Cardiac muscle cell (in vitro differentiated cells and primary cell): Measurements from ENCODE around the gene ELF2. TPM values are rescaled to one million over a fixed set of nuclear protein-coding genes. Genes with fewer than 3 reads are reported as not detected.
A peak's percentile ranks its signal among the peaks of the same experiment; 100 is the strongest.

ENCODE experiments used
- DNase-seq, 2 donors: peaks; one replicate each; pipeline versions ENCODE4 v3.0.0 to v3.0.0-alpha.2; 2010 to 2017; ENCODE audit warnings: low read depth in 1 of 2, low spot score in 1 of 2
- H3K27ac ChIP-seq: fragments of 200-600 bp; sonication (generic); 2 replicates; pipeline ENCODE4 v1.5.1; 2016
- H3K27me3 ChIP-seq: fragments of 200-600 bp; sonication (generic); 2 replicates; pipeline ENCODE4 v1.6.0; 2016; ENCODE audit warnings: control low read depth
- H3K36me3 ChIP-seq: fragments of 200-600 bp; sonication (generic); 2 replicates; pipeline ENCODE4 v1.5.1; 2016; ENCODE audit warnings: control low read depth
- H3K4me1 ChIP-seq: fragments of 200-600 bp; sonication (generic); 2 replicates; pipeline ENCODE4 v1.8.1; 2017; ENCODE audit warnings: low read depth, mild to moderate bottlenecking, mixed run types
- H3K4me3 ChIP-seq: fragments of 200-600 bp; sonication (generic); 2 replicates; pipeline ENCODE4 v1.5.1; 2016; ENCODE audit warnings: mild to moderate bottlenecking
- H3K9me3 ChIP-seq: fragments of 200-600 bp; sonication (generic); 2 replicates; pipeline ENCODE4 v1.5.1; 2017; ENCODE audit warnings: low read depth, mild to moderate bottlenecking, control low read depth
- polyA plus RNA-seq: library from polyadenylated mRNA; unstranded; fragments of >200 nt; fragmentation: Nextera tagmentation; extraction: Ambion mirVana; gene quantifications from 2 replicates; pipeline ENCODE4 v1.2.1, GENCODE V29; 2016
- total RNA-seq: library from RNA; depleted of rRNA; stranded (reverse); fragments of >200 nt; gene quantifications from 2 replicates; pipeline ENCODE4 v1.2.3, GENCODE V29; 2016
- TF ChIP-seq, protein P1 (sequence below): IDR thresholded peaks from 2 replicates; pipeline ENCODE4 v1.5.1; 2012; ENCODE audit warnings: low read depth, mild to moderate bottlenecking, low read length

ELF2 gene
- total and polyA plus RNA-seq, 2 experiments from 2014 or later: 45.7 to 57.5 TPM

DNA sequence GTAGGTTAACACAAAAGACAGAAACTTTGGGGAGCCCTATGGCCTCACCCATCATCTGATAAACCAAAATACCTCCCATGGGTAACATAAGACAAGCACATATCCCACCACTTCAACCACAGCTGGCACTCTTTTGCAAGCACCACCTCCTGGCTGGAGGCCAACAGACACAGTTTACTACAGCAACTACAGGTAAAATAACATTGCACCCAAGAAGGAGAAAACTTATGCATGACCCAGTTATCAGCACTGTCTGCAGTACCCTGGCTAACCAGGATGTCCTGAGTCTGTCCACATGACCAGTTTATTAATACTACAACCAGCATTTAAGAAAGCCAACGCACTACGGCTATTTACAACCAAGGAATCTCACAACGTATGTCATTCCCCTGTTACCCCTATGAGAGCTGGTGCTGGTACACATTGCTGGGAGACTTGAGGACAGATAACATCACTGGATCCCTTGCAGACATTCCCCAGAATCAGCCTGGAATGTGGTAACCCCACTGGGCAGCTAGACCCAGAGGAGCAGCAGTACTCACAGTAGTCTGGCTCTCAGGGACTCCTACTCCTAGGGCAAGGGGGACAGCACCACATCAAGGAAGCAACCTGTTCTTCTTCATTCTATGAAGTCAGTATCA, 32.0 kb downstream of the ELF2 start:
- Histone ChIP-seq H3K4me3 (no peak overlapping the region), H3K27ac (peak overlapping the region; percentile 45), H3K36me3 (no peaks in the 10 kb centered on the region), H3K27me3 (no peaks in the 10 kb centered on the region), H3K4me1 (peaks cover 15% of the 10 kb centered on the region), H3K9me3 (no peaks in the 10 kb centered on the region)
- no peak for DNase-seq
- TF ChIP-seq, protein P1, sequence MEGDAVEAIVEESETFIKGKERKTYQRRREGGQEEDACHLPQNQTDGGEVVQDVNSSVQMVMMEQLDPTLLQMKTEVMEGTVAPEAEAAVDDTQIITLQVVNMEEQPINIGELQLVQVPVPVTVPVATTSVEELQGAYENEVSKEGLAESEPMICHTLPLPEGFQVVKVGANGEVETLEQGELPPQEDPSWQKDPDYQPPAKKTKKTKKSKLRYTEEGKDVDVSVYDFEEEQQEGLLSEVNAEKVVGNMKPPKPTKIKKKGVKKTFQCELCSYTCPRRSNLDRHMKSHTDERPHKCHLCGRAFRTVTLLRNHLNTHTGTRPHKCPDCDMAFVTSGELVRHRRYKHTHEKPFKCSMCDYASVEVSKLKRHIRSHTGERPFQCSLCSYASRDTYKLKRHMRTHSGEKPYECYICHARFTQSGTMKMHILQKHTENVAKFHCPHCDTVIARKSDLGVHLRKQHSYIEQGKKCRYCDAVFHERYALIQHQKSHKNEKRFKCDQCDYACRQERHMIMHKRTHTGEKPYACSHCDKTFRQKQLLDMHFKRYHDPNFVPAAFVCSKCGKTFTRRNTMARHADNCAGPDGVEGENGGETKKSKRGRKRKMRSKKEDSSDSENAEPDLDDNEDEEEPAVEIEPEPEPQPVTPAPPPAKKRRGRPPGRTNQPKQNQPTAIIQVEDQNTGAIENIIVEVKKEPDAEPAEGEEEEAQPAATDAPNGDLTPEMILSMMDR: no peak

- Histone ChIP-seq H3K27ac (peak overlapping the region; percentile 45), H3K4me1 (peaks cover 15% of the 10 kb centered on the region), H3K9me3 (no peaks in the 10 kb centered on the region), H3K27me3 (no peaks in the 10 kb centered on the region), H3K36me3 (no peaks in the 10 kb centered on the region), H3K4me3 (no peak overlapping the region)
- TF ChIP-seq, protein P1: no peak
- peak; percentile 30 to 79 for DNase-seq
Measured at GRCh38 chr4:139144161-139144859, 32.7 kb downstream of the ELF2 start.

DNA sequence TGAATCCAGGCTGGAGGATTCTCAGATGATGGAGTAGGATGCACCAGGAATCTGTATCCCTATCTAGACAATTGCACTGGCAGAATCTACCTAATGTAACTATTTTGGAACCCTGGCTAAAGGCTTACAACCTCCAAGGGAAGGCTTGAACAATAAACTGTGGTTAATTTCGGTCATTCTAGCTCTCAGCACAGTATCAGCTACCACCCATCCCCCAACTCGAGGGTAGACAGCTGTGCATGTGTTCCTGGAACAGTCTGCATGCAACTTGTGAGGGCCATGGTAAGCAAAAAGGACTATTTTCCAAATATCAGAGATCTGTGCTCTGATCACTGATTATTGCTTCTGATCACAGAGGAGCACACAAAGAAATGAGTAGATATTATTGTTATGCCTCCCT, 34.0 kb downstream of the ELF2 start:
- no peak overlapping the region for H3K27ac ChIP-seq
- DNase-seq: no peak
- H3K36me3 ChIP-seq: no peaks in the 10 kb centered on the region
- no peaks in the 10 kb centered on the region for H3K9me3 ChIP-seq
- TF ChIP-seq, protein P1: no peak
- H3K4me1 ChIP-seq: peaks cover 15% of the 10 kb centered on the region
- H3K27me3 ChIP-seq: no peaks in the 10 kb centered on the region
- H3K4me3 ChIP-seq: no peak overlapping the region

DNA sequence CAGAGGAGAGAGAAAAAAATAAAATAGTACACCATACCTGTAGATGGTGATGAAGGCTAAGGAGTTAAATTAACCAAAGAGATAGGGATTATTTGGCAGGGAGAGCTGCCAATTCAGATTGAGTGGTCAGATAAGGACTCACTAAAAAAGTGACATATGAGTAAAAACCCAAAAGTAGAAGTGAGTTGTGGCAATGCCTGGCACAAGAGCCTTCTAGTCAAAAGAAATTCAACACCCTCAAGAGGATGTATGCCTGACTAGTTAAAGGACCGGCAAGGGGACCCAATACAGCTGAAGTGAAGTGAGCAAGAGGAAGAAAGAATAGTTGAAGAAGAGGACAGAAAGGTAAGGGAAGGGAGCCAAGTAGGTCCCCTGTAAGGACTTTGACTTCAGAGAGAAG, 34.9 kb downstream of the ELF2 start:
- H3K36me3 ChIP-seq: peaks cover 6% of the 10 kb centered on the region
- no peaks in the 10 kb centered on the region for H3K27me3 ChIP-seq
- H3K4me3 ChIP-seq: no peak overlapping the region
- peaks cover 15% of the 10 kb centered on the region for H3K4me1 ChIP-seq
- no peak for DNase-seq
- no peaks in the 10 kb centered on the region for H3K9me3 ChIP-seq
- H3K27ac ChIP-seq: no peak overlapping the region
- TF ChIP-seq, protein P1: no peak

DNA sequence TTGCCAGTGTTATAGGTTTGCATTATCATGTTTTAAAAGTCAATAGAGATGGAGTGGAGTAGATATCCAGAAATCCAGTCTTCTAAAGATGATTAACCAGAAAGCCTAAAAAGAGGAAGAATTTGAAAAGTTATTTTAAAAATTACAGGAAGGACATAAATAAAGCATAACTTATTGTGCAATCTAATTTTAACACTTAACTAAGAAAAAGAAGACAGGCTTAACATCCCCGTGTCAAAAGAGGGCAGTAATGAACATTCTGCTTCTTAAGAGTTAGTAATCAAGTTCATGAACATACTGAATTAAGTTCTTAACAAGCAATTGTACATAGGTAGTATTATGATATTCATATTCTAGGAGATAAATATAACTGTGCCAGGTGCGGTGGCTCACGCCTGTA, 39.3 kb downstream of the ELF2 start:
- no peak overlapping the region for H3K4me3 ChIP-seq
- no peaks in the 10 kb centered on the region for H3K9me3 ChIP-seq
- no peaks in the 10 kb centered on the region for H3K27me3 ChIP-seq
- H3K4me1 ChIP-seq: no peaks in the 10 kb centered on the region
- peaks cover 21% of the 10 kb centered on the region for H3K36me3 ChIP-seq
- H3K27ac ChIP-seq: no peak overlapping the region
- no peak for DNase-seq
- TF ChIP-seq, protein P1: no peak
